CD14-positive monocyte (primary cell): ENCODE results near the gene RERE. TPM values are rescaled to one million over a fixed set of nuclear protein-coding genes. Genes with fewer than 3 reads are reported as not detected.

ENCODE experiments used
- DNase-seq, 3 donors: peaks; one replicate each; pipeline ENCODE4 v3.0.0-alpha.2; 2011 to 2022
- H2AFZ ChIP-seq: 2 replicates; pipeline ENCODE4 v1.6.0; 2012; ENCODE audit warnings: mild to moderate bottlenecking, low read depth, low read length, inconsistent platforms; ENCODE audit not compliant: insufficient read depth, poor library complexity, severe bottlenecking
- H3K27ac ChIP-seq, 2 donors: 1 replicate in 1 of 2; 2 replicates in 1 of 2; pipeline ENCODE4 v1.5.1; 2012 to 2013; ENCODE audit warnings: low read length in 2 of 2, control low read depth in 1 of 2, inconsistent platforms in 1 of 2, low read depth in 1 of 2, mild to moderate bottlenecking in 1 of 2
- H3K27me3 ChIP-seq, 2 donors: one replicate each; pipeline versions ENCODE4 v1.6.0 to v1.6.1; 2011 to 2013; ENCODE audit warnings: low read length in 2 of 2; ENCODE audit not compliant: control insufficient read depth in 2 of 2, insufficient read depth in 2 of 2
- H3K36me3 ChIP-seq, 2 donors: replicated peaks in 1 of 2; 1 replicate in 1 of 2; 2 replicates in 1 of 2; pipeline versions ENCODE4 v1.5.1 to v1.6.1; 2012 to 2013; ENCODE audit warnings: low read length in 2 of 2, control low read depth in 1 of 2, inconsistent platforms in 1 of 2, mild to moderate bottlenecking in 1 of 2; ENCODE audit not compliant: insufficient read depth in 2 of 2, control insufficient read depth in 1 of 2
- H3K4me1 ChIP-seq, 2 donors: 1 replicate in 1 of 2; 2 replicates in 1 of 2; pipeline versions ENCODE4 v1.5.1 to v1.6.1; 2012 to 2013; ENCODE audit warnings: low read length in 2 of 2, control low read depth in 1 of 2, inconsistent platforms in 1 of 2, mild to moderate bottlenecking in 1 of 2, moderate library complexity in 1 of 2; ENCODE audit not compliant: insufficient read depth in 2 of 2, control insufficient read depth in 1 of 2
- H3K4me2 ChIP-seq: replicated peaks from 2 replicates; pipeline ENCODE3; 2012; ENCODE audit warnings: low read length, moderate library complexity, mild to moderate bottlenecking; ENCODE audit not compliant: poor library complexity, severe bottlenecking; ENCODE audit errors: extremely low read depth
- H3K4me3 ChIP-seq, 3 experiments: fragments of 200-600 bp in 1 of 3; sonication (generic) in 1 of 3; replicated peaks in 1 of 3; 1 replicate in 2 of 3; 2 replicates in 1 of 3; pipeline ENCODE4 v1.5.1; 2011 to 2013; ENCODE audit warnings: low read length in 3 of 3, mild to moderate bottlenecking in 3 of 3, control low read depth in 2 of 3, low read depth in 2 of 3, inconsistent platforms in 1 of 3, moderate library complexity in 1 of 3
- H3K79me2 ChIP-seq: 2 replicates; pipeline ENCODE4 v1.6.0; 2012; ENCODE audit warnings: mild to moderate bottlenecking, control low read depth, inconsistent platforms, low read length, moderate library complexity; ENCODE audit not compliant: insufficient read depth
- H3K9ac ChIP-seq: 2 replicates; pipeline ENCODE4 v1.6.0; 2017; ENCODE audit warnings: low read length, mild to moderate bottlenecking; ENCODE audit not compliant: insufficient read depth, poor library complexity, severe bottlenecking
- H3K9me3 ChIP-seq, 2 donors: replicated peaks in 1 of 2; 1 replicate in 1 of 2; 2 replicates in 1 of 2; pipeline versions ENCODE4 v1.5.1 to v1.6.1; 2012 to 2013; ENCODE audit warnings: low read length in 2 of 2, control low read depth in 1 of 2; ENCODE audit not compliant: control insufficient read depth in 1 of 2, insufficient read depth in 1 of 2
- H4K20me1 ChIP-seq: 2 replicates; pipeline ENCODE4 v1.6.0; 2012; ENCODE audit warnings: mild to moderate bottlenecking, low read length, control low read depth, moderate library complexity; ENCODE audit not compliant: insufficient read depth
- H3K27ac Mint-ChIP-seq, 7 donors: one replicate each; pipeline ENCODE4 v1.8.0; 2020; ENCODE audit warnings: mild to moderate bottlenecking in 7 of 7, mixed read lengths in 7 of 7, moderate library complexity in 6 of 7, inconsistent platforms in 2 of 7
- H3K27me3 Mint-ChIP-seq, 3 donors: one replicate each; pipeline ENCODE4 v1.8.0; 2021 to 2022; ENCODE audit warnings: low read depth in 3 of 3, mild to moderate bottlenecking in 3 of 3, mixed read lengths in 3 of 3, moderate library complexity in 3 of 3, inconsistent platforms in 1 of 3
- H3K36me3 Mint-ChIP-seq, 2 donors: one replicate each; pipeline ENCODE4 v1.8.0; 2020; ENCODE audit warnings: mixed read lengths in 2 of 2, inconsistent platforms in 1 of 2, mild to moderate bottlenecking in 1 of 2
- H3K4me1 Mint-ChIP-seq: one replicate; pipeline ENCODE4 v1.8.0; 2020; ENCODE audit warnings: mild to moderate bottlenecking, mixed read lengths
- H3K4me3 Mint-ChIP-seq, 2 donors: one replicate each; pipeline ENCODE4 v1.8.0; 2020; ENCODE audit warnings: mild to moderate bottlenecking in 2 of 2, mixed read lengths in 2 of 2, moderate library complexity in 1 of 2
- H3K9me3 Mint-ChIP-seq, 7 donors: one replicate each; pipeline ENCODE4 v1.8.0; 2020 to 2022; ENCODE audit warnings: mixed read lengths in 7 of 7, mild to moderate bottlenecking in 6 of 7, moderate library complexity in 6 of 7, inconsistent platforms in 2 of 7
- WGBS: methylation state at CpG from one replicate; pipeline ENCODE4 v1.1.5; 2013; ENCODE audit warnings: missing lambda C conversion rate; ENCODE audit not compliant: insufficient coverage; 5-methylcytosine and 5-hydroxymethylcytosine counted together
- intact Hi-C, 2 donors: fragments of 100-400 bp; cut with micrococcal nuclease; formaldehyde crosslinking; loops; one replicate each; pipeline versions ENCODE4 v1.15.0 to v1.15.1; 2023
- polyA plus RNA-seq, 3 donors: library from polyadenylated mRNA; depleted of rRNA in 1 of 3; unstranded in 2 of 3; stranded (reverse) in 1 of 3; fragments of 300-500 nt in 2 of 3; fragments of >200 nt in 1 of 3; fragmentation: Illumina TruSeq in 2 of 3; gene quantifications; 1 replicate in 2 of 3; 2 replicates in 1 of 3; pipeline ENCODE4 v1.2.3, GENCODE V29; 2012 to 2021
- TF ChIP-seq, protein P1 (sequence below): fragments of 200-600 bp; IDR thresholded peaks from one replicate; pipeline ENCODE4 v1.8.0; 2022; ENCODE audit warnings: antibody characterized with exemption, mild to moderate bottlenecking

The RERE gene
- polyA plus RNA-seq, 3 donors, result 1.2 to 19.4 (median 3.8) TPM

DNA sequence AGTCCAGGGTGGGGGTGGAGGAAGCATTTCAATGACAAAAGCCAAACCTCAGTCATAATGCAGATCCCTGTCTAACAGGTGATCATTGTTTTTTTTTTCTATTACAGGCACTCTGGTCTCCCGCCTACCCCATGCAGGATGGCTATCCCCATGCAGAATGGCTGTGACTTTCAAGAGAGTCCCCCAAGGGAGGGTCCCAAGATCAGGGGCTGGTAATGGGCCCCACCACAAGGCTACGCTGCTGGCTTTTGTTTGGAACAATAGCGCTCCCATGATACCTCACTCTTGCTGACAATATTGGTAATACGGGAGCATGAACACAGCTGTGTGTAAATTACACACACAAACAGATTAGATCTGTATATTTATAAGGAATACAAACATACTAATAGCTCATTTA is 380.1 kb downstream of the RERE start:
- H3K27me3 ChIP-seq, result no peaks in the 10 kb centered on the region
- no peaks in the 10 kb centered on the region for H3K27me3 Mint-ChIP-seq
- H3K36me3 ChIP-seq, result no peaks in the 10 kb centered on the region
- H3K27ac Mint-ChIP-seq, result peak overlapping the region in 1 of 7 donors; percentile 8
- H2AFZ ChIP-seq, result no peak overlapping the region
- no peak for DNase-seq
- H3K9ac ChIP-seq, result no peak overlapping the region
- H3K4me2 ChIP-seq, result no peak overlapping the region
- no peaks in the 10 kb centered on the region for H4K20me1 ChIP-seq
- WGBS, result 100% methylated on average over 1 of the region's 4 CpGs
- no peak overlapping the region for H3K4me3 ChIP-seq
- H3K27ac ChIP-seq, result no peak overlapping the region
- no peaks in the 10 kb centered on the region for H3K79me2 ChIP-seq
- TF ChIP-seq, protein P1, sequence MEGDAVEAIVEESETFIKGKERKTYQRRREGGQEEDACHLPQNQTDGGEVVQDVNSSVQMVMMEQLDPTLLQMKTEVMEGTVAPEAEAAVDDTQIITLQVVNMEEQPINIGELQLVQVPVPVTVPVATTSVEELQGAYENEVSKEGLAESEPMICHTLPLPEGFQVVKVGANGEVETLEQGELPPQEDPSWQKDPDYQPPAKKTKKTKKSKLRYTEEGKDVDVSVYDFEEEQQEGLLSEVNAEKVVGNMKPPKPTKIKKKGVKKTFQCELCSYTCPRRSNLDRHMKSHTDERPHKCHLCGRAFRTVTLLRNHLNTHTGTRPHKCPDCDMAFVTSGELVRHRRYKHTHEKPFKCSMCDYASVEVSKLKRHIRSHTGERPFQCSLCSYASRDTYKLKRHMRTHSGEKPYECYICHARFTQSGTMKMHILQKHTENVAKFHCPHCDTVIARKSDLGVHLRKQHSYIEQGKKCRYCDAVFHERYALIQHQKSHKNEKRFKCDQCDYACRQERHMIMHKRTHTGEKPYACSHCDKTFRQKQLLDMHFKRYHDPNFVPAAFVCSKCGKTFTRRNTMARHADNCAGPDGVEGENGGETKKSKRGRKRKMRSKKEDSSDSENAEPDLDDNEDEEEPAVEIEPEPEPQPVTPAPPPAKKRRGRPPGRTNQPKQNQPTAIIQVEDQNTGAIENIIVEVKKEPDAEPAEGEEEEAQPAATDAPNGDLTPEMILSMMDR, result no peak
- intact Hi-C loops, result no loop called here
- no peaks in the 10 kb centered on the region for H3K9me3 ChIP-seq
- H3K4me1 Mint-ChIP-seq, result peaks cover 19% of the 10 kb centered on the region
- peaks cover 0 to 3% (median 0%) of the 10 kb centered on the region in 7 donors for H3K9me3 Mint-ChIP-seq
- H3K4me1 ChIP-seq, result peaks cover 11 to 17% of the 10 kb centered on the region in 2 donors
- H3K36me3 Mint-ChIP-seq, result peaks cover 9 to 10% of the 10 kb centered on the region in 2 donors
- H3K4me3 Mint-ChIP-seq, result no peak overlapping the region

GRCh38 chr1:8435569-8436071 is 381.8 kb downstream of the RERE start:
- 100% methylated on average over 3 of the region's 3 CpGs for WGBS
- no peaks in the 10 kb centered on the region for H3K36me3 ChIP-seq
- no peaks in the 10 kb centered on the region for H3K79me2 ChIP-seq
- H3K27ac ChIP-seq, result no peak overlapping the region
- DNase-seq, result no peak
- intact Hi-C loops, result no loop called here
- H3K9me3 Mint-ChIP-seq, result peaks cover 0 to 3% (median 0%) of the 10 kb centered on the region in 7 donors
- peaks cover 25 to 32% of the 10 kb centered on the region in 2 donors for H3K4me1 ChIP-seq
- H3K4me3 ChIP-seq, result no peak overlapping the region
- peaks cover 9 to 11% of the 10 kb centered on the region in 2 donors for H3K36me3 Mint-ChIP-seq
- H3K27ac Mint-ChIP-seq, result no peak overlapping the region
- H2AFZ ChIP-seq, result no peak overlapping the region
- no peaks in the 10 kb centered on the region for H4K20me1 ChIP-seq
- H3K4me3 Mint-ChIP-seq, result no peak overlapping the region
- peaks cover 33% of the 10 kb centered on the region for H3K4me1 Mint-ChIP-seq
- H3K4me2 ChIP-seq, result no peak overlapping the region
- no peaks in the 10 kb centered on the region for H3K9me3 ChIP-seq
- TF ChIP-seq, protein P1, result no peak
- no peaks in the 10 kb centered on the region for H3K27me3 Mint-ChIP-seq
- H3K27me3 ChIP-seq, result no peaks in the 10 kb centered on the region
- H3K9ac ChIP-seq, result no peak overlapping the region
